ENCODE measurements around the gene CFAP74. TPM values are rescaled to one million over a fixed set of nuclear protein-coding genes. Genes with fewer than 3 reads are reported as not detected.

The CFAP74 gene
- not detected in 2 replicates for total RNA-seq

DNA sequence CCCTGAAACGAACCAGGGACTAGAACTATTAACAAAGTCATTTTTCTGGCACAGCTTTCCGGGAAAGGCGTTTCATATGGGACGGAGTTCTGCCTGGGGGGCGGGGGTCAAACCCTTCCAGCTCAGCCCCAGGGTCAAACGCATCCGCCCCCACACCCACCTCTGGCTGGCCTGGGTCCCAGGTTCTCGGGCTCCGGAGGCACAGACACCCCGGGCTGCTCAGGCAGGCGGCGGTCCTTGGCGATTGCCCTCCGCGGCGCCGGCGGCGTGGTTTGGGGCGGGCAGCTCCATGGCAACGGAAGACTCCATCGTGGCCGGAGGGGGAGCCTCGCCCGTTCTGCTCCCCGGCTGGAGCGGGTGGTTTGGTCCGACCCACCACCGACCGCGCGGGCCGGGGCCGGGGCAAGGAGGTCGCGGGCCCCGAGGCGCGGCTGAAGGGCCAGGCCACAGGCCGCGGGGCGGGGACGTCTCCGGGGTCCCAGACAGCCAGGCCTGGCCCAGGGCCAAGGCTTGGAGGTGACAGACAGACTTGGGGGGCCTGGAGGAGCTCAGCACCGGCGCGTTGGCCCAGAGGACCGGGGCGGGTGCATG lies at the start of gene CFAP74:
CFAP74 (minus strand) TSS at position 246 of the 591 bp plus-strand sequence. CDS start 12,830 bp downstream, outside the sequence.

DNA sequence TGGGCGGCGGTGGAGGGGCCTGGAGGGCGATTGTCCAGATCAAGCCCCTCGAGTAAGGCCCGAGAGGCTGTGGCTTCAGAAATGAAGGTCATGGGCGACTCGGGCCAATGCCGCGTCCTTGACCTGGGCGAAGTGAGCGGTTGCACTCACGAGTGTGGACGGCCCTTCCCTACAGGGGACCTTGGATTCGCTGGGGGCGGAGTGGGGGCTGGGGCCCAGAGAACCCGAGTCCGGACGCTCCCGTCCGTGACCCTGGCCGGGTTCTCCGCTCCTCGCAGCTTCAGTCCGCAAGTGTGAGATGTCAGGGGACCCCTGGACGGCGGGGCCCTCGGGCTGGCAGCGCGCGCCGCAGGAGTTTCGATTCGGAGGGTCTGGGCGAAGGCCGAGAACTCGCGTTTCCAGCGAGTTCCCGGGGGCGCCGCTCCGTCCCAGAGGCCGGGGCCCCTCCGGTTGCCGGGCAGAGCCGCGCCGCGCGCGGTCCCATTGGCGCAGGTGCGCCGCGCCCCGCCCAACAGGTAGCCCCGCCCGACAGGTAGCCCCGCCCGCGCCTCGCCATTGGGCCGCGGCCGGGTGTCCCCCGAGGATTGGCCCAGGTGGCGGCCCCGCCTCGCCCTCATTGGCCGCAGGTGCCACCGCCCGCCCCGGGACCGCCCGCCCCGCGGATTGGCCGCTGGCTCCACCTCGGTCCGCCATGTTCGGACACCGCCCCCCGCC lies 46.3 kb upstream of the CFAP74 start, which contains the start of gene PRKCZ:
PRKCZ (plus strand) TSS at position 694 of the 714 bp plus-strand sequence. CDS start 220 bp downstream, outside the sequence.

DNA sequence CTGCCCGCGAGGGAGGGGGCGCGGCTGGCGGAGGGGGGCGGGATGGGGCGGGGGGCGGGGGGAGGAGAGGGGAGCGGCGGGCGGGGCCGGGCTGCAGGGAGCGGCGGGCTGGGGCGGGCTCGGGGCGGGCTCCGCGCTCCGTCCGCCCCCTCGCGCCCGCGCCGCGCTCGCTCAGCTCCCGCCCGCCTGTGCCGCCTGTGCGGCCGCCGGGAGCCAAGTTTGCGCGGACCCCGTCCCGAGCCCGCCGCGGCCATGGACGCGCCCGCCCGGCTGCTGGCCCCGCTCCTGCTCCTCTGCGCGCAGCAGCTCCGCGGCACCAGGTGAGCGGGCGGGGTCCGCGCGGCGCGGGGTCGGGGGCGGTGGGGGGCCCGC lies 15.6 kb upstream of the CFAP74 start, which contains the start of gene GABRD:
GABRD (plus strand) TSS at position 174 of the 372 bp plus-strand sequence; CDS start at position 253, 79 bp downstream.

GRCh38 chr1:1918901-1919303 lies 84.7 kb downstream of the CFAP74 start, which contains the start of gene TMEM52:
TSS of gene TMEM52 (minus strand) at chr1:1919279. CDS start at chr1:1919265, 14 bp downstream.

GRCh38 chr1:1914971-1915692 lies 88.5 kb downstream of the CFAP74 start, which contains the start of gene CALML6:
TSS of gene CALML6 (plus strand) at chr1:1915260. CDS start at chr1:1915281, 21 bp downstream.

GRCh38 chr1:1890506-1891348 lies 112.9 kb downstream of the CFAP74 start, which contains the start of gene GNB1:
TSS of gene GNB1 (minus strand) at chr1:1891087. CDS start at chr1:1825453, 65,634 bp downstream.

Other genes with a start within 250 kb of the CFAP74 start
- gene NADK, start 225.3 kb downstream of the CFAP74 start, total RNA-seq, result 51.4 and 56.5 TPM in 2 replicates
- gene GNB1, start 112.7 kb downstream of the CFAP74 start, total RNA-seq, result 135 and 146 TPM in 2 replicates
- gene CALML6, start 88.5 kb downstream of the CFAP74 start, total RNA-seq, result under 0.01 TPM in 1 of 2 replicates, not detected in the other
- gene TMEM52, start 84.5 kb downstream of the CFAP74 start, total RNA-seq, result 0.54 TPM in 1 of 2 replicates, not detected in the other
- gene GABRD, start 15.6 kb upstream of the CFAP74 start, total RNA-seq, result not detected in 2 replicates
- gene PRKCZ, start 46.6 kb upstream of the CFAP74 start, total RNA-seq, result 1.1 and 2.1 TPM in 2 replicates
- 27.3 and 39.7 TPM in 2 replicates for gene FAAP20, start 191.0 kb upstream of the CFAP74 start, total RNA-seq
- gene SKI, start 224.5 kb upstream of the CFAP74 start, total RNA-seq, result 22.6 and 33.0 TPM in 2 replicates

All from cardiac atrium fibroblast (primary cell).